GM21515 (cell line): ENCODE measurements around the gene TRAPPC5.
"Not testable (repeated sequence)": the region's sequence is repeated elsewhere in the genome, so short reads cannot be mapped to it uniquely, and the experiment has no call there.

Source experiments
- ATAC-seq: cut with Tn5 transposase; IDR thresholded peaks from one replicate; pipeline ENCODE4 v1.9.1; 2021; ENCODE audit not compliant: unreplicated experiment

The TRAPPC5 gene

GRCh38 chr19:7680606-7681339 lies at the start of gene TRAPPC5:
TSS of gene TRAPPC5 (plus strand) at chr19:7680833. CDS start at chr19:7682254, 1,421 bp downstream.
- ATAC-seq, result peak; percentile 46

GRCh38 chr19:7631577-7631976 lies 49.1 kb upstream of the TRAPPC5 start:
- no peak for ATAC-seq

GRCh38 chr19:7632340-7633203 lies 48.1 kb upstream of the TRAPPC5 start:
- no peak for ATAC-seq

DNA sequence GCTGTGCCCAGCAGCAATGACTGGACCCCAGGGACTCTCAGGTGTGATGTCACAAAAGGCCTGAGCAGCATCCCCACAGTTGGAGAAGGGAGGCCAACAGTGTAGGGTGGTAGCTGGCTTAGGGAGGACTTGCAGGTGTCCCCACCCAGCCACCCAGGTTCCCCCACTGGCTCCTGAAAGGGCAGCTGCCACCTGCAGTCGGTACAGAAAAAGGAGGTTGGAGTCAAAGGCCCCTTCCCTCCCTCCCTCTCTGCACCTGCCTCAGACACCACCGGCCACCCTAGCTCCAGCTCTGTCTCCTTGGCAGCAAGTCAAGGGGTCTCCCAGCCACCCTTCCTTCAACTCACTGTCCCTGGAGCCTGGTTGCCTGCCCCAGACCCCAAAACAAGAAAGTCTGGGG lies 46.9 kb upstream of the TRAPPC5 start, which contains the start of gene PCP2:
PCP2 (minus strand) TSS at position 22 of the 400 bp plus-strand sequence. CDS start 262 bp downstream, outside the sequence.
- no peak for ATAC-seq

DNA sequence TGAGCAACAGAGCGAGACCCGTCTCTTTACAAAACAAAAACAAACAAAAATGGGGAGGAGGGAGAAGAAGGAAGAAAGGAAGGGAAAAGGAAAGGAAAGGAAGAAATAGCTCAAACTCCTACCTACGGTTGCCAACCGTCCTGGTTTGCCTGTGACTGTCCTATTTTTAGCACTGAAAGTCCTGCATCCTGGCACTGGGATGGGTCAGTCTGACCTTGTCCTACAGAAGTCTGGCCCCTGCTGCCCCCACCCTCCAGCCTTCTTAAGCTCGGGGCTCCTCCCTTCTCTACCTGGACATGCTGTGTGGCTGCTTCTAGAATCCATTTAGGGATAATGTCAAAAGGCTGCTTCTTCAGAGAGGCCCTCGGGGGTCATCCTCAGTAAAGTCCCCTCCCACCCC lies 45.0 kb upstream of the TRAPPC5 start:
- ATAC-seq, result no peak

GRCh38 chr19:7636317-7636690 lies 44.3 kb upstream of the TRAPPC5 start:
- ATAC-seq, result no peak

DNA sequence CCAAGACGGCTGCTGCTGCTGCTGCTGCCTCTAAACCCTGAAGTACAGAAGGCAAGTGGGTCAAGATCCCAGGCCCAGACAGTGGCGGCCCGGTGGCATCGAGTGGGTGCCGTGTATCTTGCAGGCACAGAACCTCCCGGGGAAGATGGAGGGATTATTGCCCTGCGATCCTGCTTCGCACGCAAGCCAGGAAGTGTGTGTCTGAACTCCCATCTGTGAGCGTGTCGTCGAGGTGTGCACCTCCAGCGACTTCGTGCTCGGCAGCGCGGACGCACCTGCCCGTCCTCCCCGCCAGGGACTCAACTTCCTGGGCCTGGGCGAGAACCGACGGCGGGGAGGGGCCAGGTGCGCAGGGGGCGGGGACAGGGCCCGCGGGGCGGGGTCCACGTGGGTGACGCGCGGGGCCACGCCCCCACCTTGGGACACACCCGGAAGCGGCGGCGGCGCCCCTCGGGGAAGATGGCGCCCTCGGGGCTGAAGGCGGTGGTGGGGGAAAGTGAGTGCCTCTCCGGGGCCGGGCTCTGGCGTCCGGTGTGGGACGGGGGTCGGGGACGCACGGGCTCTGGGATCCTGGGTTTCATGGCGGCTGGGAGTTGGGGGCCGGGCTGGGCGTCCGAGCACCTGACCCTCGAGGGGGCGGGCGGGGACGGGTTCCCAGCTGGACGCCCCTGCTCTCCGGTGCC lies 43.8 kb upstream of the TRAPPC5 start, which contains the start of gene STXBP2:
STXBP2 (plus strand) TSS at position 420 of the 683 bp plus-strand sequence; CDS start at position 460, 40 bp downstream.
- no peak for ATAC-seq

DNA sequence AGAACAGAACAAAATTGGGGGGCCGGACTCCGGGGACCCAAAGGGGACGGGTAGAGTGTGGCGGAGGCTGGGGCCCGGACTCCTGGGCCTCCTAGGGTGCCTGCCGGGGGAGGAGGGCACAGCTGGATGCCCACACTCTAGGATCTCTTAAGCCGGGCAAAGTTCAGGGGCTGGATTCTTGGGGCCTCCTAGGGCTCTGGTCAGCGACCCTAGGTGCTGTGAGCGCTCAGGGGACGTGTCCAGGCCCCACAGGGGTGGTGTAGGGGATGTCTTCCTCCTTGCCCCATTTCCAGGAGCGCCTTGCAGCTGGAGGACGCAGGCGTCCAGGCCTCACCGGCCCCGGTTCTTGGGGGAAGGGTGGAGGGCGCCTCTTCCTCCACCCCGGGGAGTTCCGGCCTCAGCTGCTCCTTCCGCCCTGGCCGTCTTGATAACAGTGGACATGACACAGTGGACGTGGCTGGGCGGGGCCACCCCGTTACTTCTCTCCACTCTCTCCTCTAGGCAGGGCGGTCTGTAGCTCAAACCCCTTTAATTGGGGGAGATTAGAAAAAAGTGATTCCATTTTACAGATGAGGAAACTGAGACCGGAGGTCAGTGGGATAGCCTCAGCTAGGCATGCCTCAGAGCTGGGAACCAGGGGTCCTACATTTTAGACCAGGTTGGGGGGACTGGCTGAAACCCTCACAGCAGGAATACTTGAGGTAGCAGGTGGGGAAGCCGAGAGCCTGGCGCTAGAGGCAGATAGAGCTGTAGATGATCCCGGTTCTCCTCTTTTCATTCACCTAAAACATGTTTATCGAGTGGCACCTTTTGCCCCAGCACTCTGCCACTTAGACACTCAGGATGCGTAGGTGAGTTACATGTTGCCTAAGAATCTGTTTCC lies 43.0 kb upstream of the TRAPPC5 start:
- ATAC-seq, result no peak

DNA sequence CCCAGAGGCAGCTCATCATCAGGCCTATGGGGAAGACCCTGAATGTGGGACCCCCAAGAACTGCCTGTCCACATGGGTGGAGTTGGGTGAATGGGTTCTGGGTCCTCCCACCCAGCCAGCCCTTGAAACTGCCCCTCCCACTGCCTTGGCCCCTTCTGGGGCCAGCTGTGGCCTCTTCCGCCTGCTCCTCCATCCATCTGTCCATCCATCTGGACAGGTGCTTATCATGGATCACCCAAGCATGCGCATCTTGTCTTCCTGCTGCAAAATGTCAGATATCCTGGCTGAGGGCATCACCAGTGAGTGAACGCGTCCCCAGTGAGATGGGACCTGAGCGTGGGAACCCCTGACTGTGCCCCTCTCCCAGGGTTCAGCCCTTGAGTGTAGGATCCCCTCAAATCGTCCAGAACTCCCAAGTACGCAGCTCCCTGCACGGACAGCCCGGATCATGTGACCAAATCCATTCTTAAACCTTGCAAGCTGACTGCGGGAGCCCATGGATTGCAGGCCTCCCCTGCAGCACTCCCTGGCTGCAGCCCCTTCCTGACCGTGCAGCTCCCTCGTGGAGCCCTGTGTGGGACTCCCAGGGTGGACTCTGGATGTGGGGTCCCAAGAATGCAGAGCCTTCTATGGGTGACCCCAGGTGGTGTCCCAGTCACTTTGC lies 41.7 kb upstream of the TRAPPC5 start:
- no peak for ATAC-seq

GRCh38 chr19:7639863-7640348 lies 40.7 kb upstream of the TRAPPC5 start:
- no peak for ATAC-seq

- ATAC-seq, result no peak
These were observed 39.8 kb upstream of the TRAPPC5 start for GRCh38 chr19:7640803-7641202.

DNA sequence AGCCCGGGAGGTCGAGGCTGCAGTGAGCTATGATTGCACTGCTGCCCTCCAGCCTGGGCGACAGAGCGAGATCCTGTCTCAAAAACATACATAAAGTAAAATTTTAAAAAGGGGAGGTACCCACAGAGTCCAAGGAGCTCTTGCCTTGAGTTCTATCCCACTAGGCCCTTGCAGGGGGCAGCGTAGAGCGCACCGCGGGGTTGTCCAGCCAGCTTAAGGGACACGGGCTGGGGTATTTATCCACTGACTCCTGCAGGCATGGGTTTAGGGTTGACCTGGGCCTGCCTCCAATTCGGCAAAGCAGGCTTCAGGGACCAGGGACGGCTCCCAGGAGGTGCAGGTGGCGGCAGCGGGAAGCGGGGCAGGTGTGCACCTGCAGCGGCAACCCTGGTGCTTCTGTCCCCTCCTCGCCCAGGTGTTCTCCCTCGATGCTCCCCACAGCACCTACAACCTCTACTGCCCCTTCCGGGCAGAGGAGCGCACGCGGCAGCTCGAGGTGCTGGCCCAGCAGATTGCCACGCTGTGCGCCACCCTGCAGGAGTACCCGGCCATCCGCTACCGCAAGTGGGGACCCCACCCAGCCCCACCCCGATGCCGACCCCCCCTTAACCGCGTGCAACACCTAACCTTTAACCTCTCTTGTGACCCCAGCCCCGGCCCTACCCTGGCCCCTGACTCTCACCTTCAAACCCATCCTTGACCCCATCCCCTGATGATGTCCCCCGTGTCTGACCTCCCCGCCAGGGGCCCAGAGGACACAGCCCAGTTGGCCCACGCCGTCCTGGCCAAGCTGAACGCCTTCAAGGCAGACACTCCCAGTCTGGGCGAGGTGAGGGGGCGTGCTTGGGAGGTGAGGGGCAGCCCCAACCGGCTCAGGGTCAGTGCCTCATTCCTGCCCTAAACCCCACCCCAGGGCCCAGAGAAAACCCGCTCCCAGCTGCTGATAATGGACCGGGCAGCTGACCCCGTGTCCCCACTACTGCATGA lies 39.0 kb upstream of the TRAPPC5 start:
- ATAC-seq, result no peak

DNA sequence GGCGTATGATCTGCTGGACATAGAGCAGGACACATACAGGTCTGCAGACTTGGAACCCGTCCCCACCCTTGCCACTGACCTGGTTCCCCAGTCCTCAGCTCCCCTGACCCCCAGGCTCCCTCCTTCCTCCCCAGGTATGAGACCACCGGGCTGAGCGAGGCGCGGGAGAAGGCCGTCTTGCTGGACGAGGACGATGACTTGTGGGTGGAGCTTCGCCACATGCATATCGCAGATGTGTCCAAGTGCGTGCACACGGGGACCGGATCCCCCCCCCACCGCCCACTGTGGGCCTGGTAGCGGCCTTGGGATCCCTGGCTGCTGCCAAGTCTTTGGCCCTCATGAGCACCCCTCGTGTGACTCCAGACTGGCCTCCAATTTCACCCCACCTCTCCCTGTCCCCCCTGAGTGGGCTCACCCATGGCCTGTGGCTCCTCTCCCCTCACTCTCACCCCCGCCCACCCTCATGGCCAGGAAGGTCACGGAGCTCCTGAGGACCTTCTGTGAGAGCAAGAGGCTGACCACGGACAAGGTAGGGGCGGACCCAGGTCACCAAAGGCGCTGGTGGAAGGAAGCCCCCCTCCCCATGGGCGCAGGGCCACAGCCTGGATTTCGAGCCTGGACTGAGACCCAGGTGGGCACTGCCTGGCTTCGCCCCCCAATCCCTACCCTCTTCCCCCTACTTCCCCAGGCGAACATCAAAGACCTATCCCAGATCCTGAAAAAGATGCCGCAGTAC lies 38.2 kb upstream of the TRAPPC5 start:
- no peak for ATAC-seq

DNA sequence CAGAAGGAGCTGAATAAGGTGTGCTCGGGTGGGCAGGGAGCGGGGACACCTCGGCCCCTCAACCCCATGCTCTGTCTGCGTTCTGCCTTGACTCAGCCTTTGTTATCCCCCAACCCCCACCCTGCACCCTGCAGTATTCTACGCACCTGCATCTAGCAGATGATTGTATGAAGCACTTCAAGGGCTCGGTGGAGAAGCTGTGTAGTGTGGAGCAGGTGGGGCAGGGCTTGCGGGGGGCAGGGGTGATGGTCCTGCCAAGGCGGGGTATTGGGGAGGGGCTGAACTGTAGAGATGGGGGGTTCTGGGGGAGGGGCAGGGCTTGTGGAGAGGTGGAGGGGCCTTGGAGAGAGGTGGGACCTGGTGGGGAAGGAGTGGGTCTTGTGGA lies 37.6 kb upstream of the TRAPPC5 start:
- no peak for ATAC-seq

- ATAC-seq, result not testable (repeated sequence)
These were observed 36.7 kb upstream of the TRAPPC5 start for GRCh38 chr19:7643629-7644549.

GRCh38 chr19:7644550-7644877 lies 36.1 kb upstream of the TRAPPC5 start:
- ATAC-seq, result no peak

GRCh38 chr19:7645163-7645562 lies 35.5 kb upstream of the TRAPPC5 start:
- no peak for ATAC-seq
